ENCODE results near the gene XPR1.

- TF ChIP-seq POLR2A (IDR thresholded peaks at IDR 0.05) (no peak), CTCF (IDR thresholded peaks at IDR 0.05) (no peak)
Observed at GRCh38 chr1:180603850-180604226, 28.0 kb upstream of the XPR1 start.
